ENCODE results near the gene POMT2.
"Not testable (repeated sequence)": the region's sequence is repeated elsewhere in the genome, so short reads cannot be mapped to it uniquely, and the experiment has no call there.

POMT2 gene

GRCh38 chr14:77301103-77301502 lies 19.6 kb downstream of the POMT2 start:
- DNase-seq (ENCODE audit: low read depth in 2 of 2): peak in 1 of 2 donors; percentile 23

GRCh38 chr14:77299771-77300170 lies 20.9 kb downstream of the POMT2 start:
- no peak for DNase-seq (ENCODE audit: low read depth in 2 of 2)

- DNase-seq (ENCODE audit: low read depth in 2 of 2): no peak
Measured at GRCh38 chr14:77296906-77297305, 23.8 kb downstream of the POMT2 start.

- no peak for DNase-seq (ENCODE audit: low read depth in 2 of 2)
Measured at GRCh38 chr14:77296155-77296554, 24.5 kb downstream of the POMT2 start.

- no peak for DNase-seq (ENCODE audit: low read depth in 2 of 2)
Measured at GRCh38 chr14:77290705-77291104, 30.0 kb downstream of the POMT2 start.

- DNase-seq (ENCODE audit: low read depth in 2 of 2): no peak
Measured at GRCh38 chr14:77286576-77286975, 34.1 kb downstream of the POMT2 start.

- DNase-seq (ENCODE audit: low read depth in 2 of 2): no peak
Measured at GRCh38 chr14:77284466-77284865, 36.2 kb downstream of the POMT2 start.

- DNase-seq (ENCODE audit: low read depth in 2 of 2): no peak
Measured at GRCh38 chr14:77284066-77284465, 36.6 kb downstream of the POMT2 start.

- no peak for DNase-seq (ENCODE audit: low read depth in 2 of 2)
Measured at GRCh38 chr14:77281852-77282410, 38.8 kb downstream of the POMT2 start.

- not testable (repeated sequence) for DNase-seq (ENCODE audit: low read depth in 2 of 2)
Measured at GRCh38 chr14:77280921-77281320, 39.8 kb downstream of the POMT2 start.

- no peak for DNase-seq (ENCODE audit: low read depth in 2 of 2)
Measured at GRCh38 chr14:77279719-77280118, 41.0 kb downstream of the POMT2 start.

GRCh38 chr14:77278461-77279230 lies 42.0 kb downstream of the POMT2 start:
- no peak for DNase-seq (ENCODE audit: low read depth in 2 of 2)

- no peak for DNase-seq (ENCODE audit: low read depth in 2 of 2)
Measured at GRCh38 chr14:77276959-77277358, 43.7 kb downstream of the POMT2 start.

GRCh38 chr14:77276295-77276935 lies 44.3 kb downstream of the POMT2 start:
- DNase-seq (ENCODE audit: low read depth in 2 of 2): no peak

- no peak for DNase-seq (ENCODE audit: low read depth in 2 of 2)
Measured at GRCh38 chr14:77275601-77276017, 45.1 kb downstream of the POMT2 start.

GRCh38 chr14:77275041-77275580 lies 45.6 kb downstream of the POMT2 start:
- DNase-seq (ENCODE audit: low read depth in 2 of 2): no peak

- DNase-seq (ENCODE audit: low read depth in 2 of 2): no peak
Measured at GRCh38 chr14:77273796-77274195, 46.9 kb downstream of the POMT2 start.

GRCh38 chr14:77272261-77272660 lies 48.4 kb downstream of the POMT2 start:
- DNase-seq (ENCODE audit: low read depth in 2 of 2): no peak

- DNase-seq (ENCODE audit: low read depth in 2 of 2): no peak
Measured at GRCh38 chr14:77271113-77271710, 49.5 kb downstream of the POMT2 start, which contains the start of gene NGB. Gene NGB, minus strand, starts transcription at chr14:77271206. Its CDS starts 269 bp downstream, at chr14:77270937.

- no peak for DNase-seq (ENCODE audit: low read depth in 2 of 2)
Measured at GRCh38 chr14:77270361-77271112, 50.1 kb downstream of the POMT2 start.

- DNase-seq (ENCODE audit: low read depth in 2 of 2): no peak
Measured at GRCh38 chr14:77268989-77269600, 51.6 kb downstream of the POMT2 start.
